GM23338 (cell line): ENCODE data around the gene MPHOSPH10.
"Not testable (repeated sequence)": the region's sequence is repeated elsewhere in the genome, so short reads cannot be mapped to it uniquely, and the experiment has no call there.

Source experiments
- EZH2 ChIP-seq: fragments of 200-600 bp; sonication (generic); IDR thresholded peaks from one replicate; pipeline ENCODE4 v1.8.0; 2017; ENCODE audit warnings: antibody characterized with exemption, mild to moderate bottlenecking, low read depth; ENCODE audit not compliant: unreplicated experiment
- JUNB ChIP-seq: IDR thresholded peaks from one replicate; pipeline ENCODE4 v1.6.1; 2016; ENCODE audit warnings: antibody characterized with exemption; ENCODE audit not compliant: unreplicated experiment
- ZNF331 ChIP-seq: fragments of 250-450 bp; sonication (Bioruptor Pico); IDR thresholded peaks from 2 replicates; pipeline ENCODE4 v1.5.0; 2020; ENCODE audit warnings: low read depth, mild to moderate bottlenecking, moderate library complexity
- TF ChIP-seq, protein P1 (sequence below), 2 experiments: fragments of 200-600 bp in 1 of 2; sonication (generic) in 1 of 2; conservative IDR thresholded peaks; 2 replicates each; pipeline versions ENCODE4 v1.5.1 to v1.6.1; 2016 to 2017; ENCODE audit warnings: antibody characterized with exemption in 2 of 2, low read depth in 2 of 2, mild to moderate bottlenecking in 2 of 2, moderate library complexity in 1 of 2

- TF ChIP-seq, protein P1, sequence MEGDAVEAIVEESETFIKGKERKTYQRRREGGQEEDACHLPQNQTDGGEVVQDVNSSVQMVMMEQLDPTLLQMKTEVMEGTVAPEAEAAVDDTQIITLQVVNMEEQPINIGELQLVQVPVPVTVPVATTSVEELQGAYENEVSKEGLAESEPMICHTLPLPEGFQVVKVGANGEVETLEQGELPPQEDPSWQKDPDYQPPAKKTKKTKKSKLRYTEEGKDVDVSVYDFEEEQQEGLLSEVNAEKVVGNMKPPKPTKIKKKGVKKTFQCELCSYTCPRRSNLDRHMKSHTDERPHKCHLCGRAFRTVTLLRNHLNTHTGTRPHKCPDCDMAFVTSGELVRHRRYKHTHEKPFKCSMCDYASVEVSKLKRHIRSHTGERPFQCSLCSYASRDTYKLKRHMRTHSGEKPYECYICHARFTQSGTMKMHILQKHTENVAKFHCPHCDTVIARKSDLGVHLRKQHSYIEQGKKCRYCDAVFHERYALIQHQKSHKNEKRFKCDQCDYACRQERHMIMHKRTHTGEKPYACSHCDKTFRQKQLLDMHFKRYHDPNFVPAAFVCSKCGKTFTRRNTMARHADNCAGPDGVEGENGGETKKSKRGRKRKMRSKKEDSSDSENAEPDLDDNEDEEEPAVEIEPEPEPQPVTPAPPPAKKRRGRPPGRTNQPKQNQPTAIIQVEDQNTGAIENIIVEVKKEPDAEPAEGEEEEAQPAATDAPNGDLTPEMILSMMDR (conservative IDR thresholded peaks at IDR 0.05; ENCODE audit: low read depth in 2 of 2), result not testable (repeated sequence)
- TF ChIP-seq EZH2; JUNB; ZNF331 (CRISPR knock-in tag): not testable (repeated sequence)
Measured at GRCh38 chr2:71106463-71106862, 24.0 kb upstream of the MPHOSPH10 start.
